HG02678 (cell line): Measurements from ENCODE around the gene EDNRB.
"Not testable (repeated sequence)": the region's sequence is repeated elsewhere in the genome, so short reads cannot be mapped to it uniquely, and the experiment has no call there.

Source experiments
- ATAC-seq: cut with Tn5 transposase; IDR thresholded peaks from one replicate; pipeline ENCODE4 v1.9.1; 2021; ENCODE audit warnings: mild to moderate bottlenecking, moderate library complexity; ENCODE audit not compliant: unreplicated experiment

EDNRB gene

GRCh38 chr13:77918391-77919245, at the start of gene EDNRB:
TSS of gene EDNRB (minus strand) at chr13:77918831. CDS start at chr13:77918573, 258 bp downstream.
- no peak for ATAC-seq

- ATAC-seq = no peak
Measured at GRCh38 chr13:77966671-77967070, 48.0 kb upstream of the EDNRB start.

- ATAC-seq = no peak
Measured at GRCh38 chr13:77952737-77953136, 34.1 kb upstream of the EDNRB start.

- no peak for ATAC-seq
Measured at GRCh38 chr13:77952276-77952675, 33.6 kb upstream of the EDNRB start.

- no peak for ATAC-seq
Measured at GRCh38 chr13:77946522-77946921, 27.9 kb upstream of the EDNRB start.

- ATAC-seq = not testable (repeated sequence)
Measured at GRCh38 chr13:77935063-77935462, 16.4 kb upstream of the EDNRB start.

GRCh38 chr13:77930430-77930829, 11.8 kb upstream of the EDNRB start:
- peak; percentile 73 for ATAC-seq

GRCh38 chr13:77928909-77929308, 10.3 kb upstream of the EDNRB start:
- peak; percentile 74 for ATAC-seq

GRCh38 chr13:77925616-77926015, 7.0 kb upstream of the EDNRB start:
- ATAC-seq = no peak

GRCh38 chr13:77919921-77920294, 1.3 kb upstream of the EDNRB start:
- ATAC-seq = no peak

- no peak for ATAC-seq
Measured at GRCh38 chr13:77919246-77919920, 752 bp upstream of the EDNRB start.

GRCh38 chr13:77916488-77916887, 2.1 kb downstream of the EDNRB start:
- ATAC-seq = no peak

- ATAC-seq = no peak
Measured at GRCh38 chr13:77915686-77916085, 2.9 kb downstream of the EDNRB start.

- no peak for ATAC-seq
Measured at GRCh38 chr13:77913003-77913402, 5.6 kb downstream of the EDNRB start.

- ATAC-seq = no peak
Measured at GRCh38 chr13:77911751-77912150, 6.9 kb downstream of the EDNRB start.

GRCh38 chr13:77909827-77910226, 8.8 kb downstream of the EDNRB start:
- ATAC-seq = no peak

GRCh38 chr13:77908531-77908930, 10.1 kb downstream of the EDNRB start:
- ATAC-seq = no peak

- no peak for ATAC-seq
Measured at GRCh38 chr13:77907666-77908341, 10.8 kb downstream of the EDNRB start.

GRCh38 chr13:77904031-77904430, 14.6 kb downstream of the EDNRB start:
- ATAC-seq = no peak

GRCh38 chr13:77903435-77903834, 15.2 kb downstream of the EDNRB start:
- no peak for ATAC-seq

- ATAC-seq = no peak
Measured at GRCh38 chr13:77902319-77902963, 16.2 kb downstream of the EDNRB start.
